Right renal cortex interstitium (tissue), 3 donors: ENCODE measurements around the gene RYR1. TPM values are rescaled to one million over a fixed set of nuclear protein-coding genes. Genes with fewer than 3 reads are reported as not detected.
"Not testable (repeated sequence)": the region's sequence is repeated elsewhere in the genome, so short reads cannot be mapped to it uniquely, and the experiment has no call there.

Source experiments
- DNase-seq, 3 donors: peaks; one replicate each; pipeline ENCODE4 v3.0.0-alpha.2; 2013; ENCODE audit warnings: low read depth in 3 of 3, low spot score in 2 of 3
- polyA plus RNA-seq, 3 donors: library from polyadenylated mRNA; unstranded; fragments of 120-200 nt; gene quantifications; one replicate each; pipeline ENCODE4 v1.2.1, GENCODE V29; 2013; ENCODE audit not compliant: insufficient read length in 3 of 3

The RYR1 gene
- polyA plus RNA-seq, 3 donors, result 4.2 to 5.0 (median 4.6) TPM

GRCh38 chr19:38534574-38534973 lies 101.1 kb downstream of the RYR1 start:
- no peak for DNase-seq

GRCh38 chr19:38535212-38535611 lies 101.7 kb downstream of the RYR1 start:
- DNase-seq, result no peak

GRCh38 chr19:38537071-38537936 lies 103.8 kb downstream of the RYR1 start:
- DNase-seq, result no peak

GRCh38 chr19:38538386-38538785 lies 104.9 kb downstream of the RYR1 start:
- DNase-seq, result no peak

GRCh38 chr19:38538793-38539528 lies 105.5 kb downstream of the RYR1 start:
- no peak for DNase-seq

GRCh38 chr19:38539751-38540150 lies 106.3 kb downstream of the RYR1 start:
- no peak for DNase-seq

- DNase-seq, result no peak
These were observed 108.5 kb downstream of the RYR1 start for GRCh38 chr19:38542040-38542439.

- no peak for DNase-seq
These were observed 109.9 kb downstream of the RYR1 start for GRCh38 chr19:38543286-38543806.

- DNase-seq, result no peak
These were observed 110.5 kb downstream of the RYR1 start for GRCh38 chr19:38543807-38544568.

- no peak for DNase-seq
These were observed 111.3 kb downstream of the RYR1 start for GRCh38 chr19:38544569-38545315.

GRCh38 chr19:38545596-38545995 lies 112.1 kb downstream of the RYR1 start:
- DNase-seq, result no peak

- DNase-seq, result no peak
These were observed 113.9 kb downstream of the RYR1 start for GRCh38 chr19:38547421-38547820.

GRCh38 chr19:38549061-38549460 lies 115.6 kb downstream of the RYR1 start:
- no peak for DNase-seq

- DNase-seq, result no peak
These were observed 116.5 kb downstream of the RYR1 start for GRCh38 chr19:38549942-38550341.

GRCh38 chr19:38550376-38550775 lies 116.9 kb downstream of the RYR1 start:
- no peak for DNase-seq

GRCh38 chr19:38551450-38551813 lies 117.9 kb downstream of the RYR1 start:
- DNase-seq, result no peak

- DNase-seq, result not testable (repeated sequence)
These were observed 119.7 kb downstream of the RYR1 start for GRCh38 chr19:38553239-38553638.

GRCh38 chr19:38554676-38555141 lies 121.2 kb downstream of the RYR1 start:
- no peak for DNase-seq

- DNase-seq, result no peak
These were observed 121.7 kb downstream of the RYR1 start for GRCh38 chr19:38555200-38555599.

- no peak for DNase-seq
These were observed 123.2 kb downstream of the RYR1 start for GRCh38 chr19:38556521-38557174.
